GM12878 (cell line): Measurements from ENCODE around the gene AGAP3. TPM values are rescaled to one million over a fixed set of nuclear protein-coding genes. Genes with fewer than 3 reads are reported as not detected.

ENCODE experiments used
- ATAC-seq: fragments of 200-7000 bp; cut with Tn5 transposase; 3 replicates; pipeline ENCODE4 v1.9.1; 2020; ENCODE audit warnings: mild to moderate bottlenecking, moderate library complexity
- BruUV-seq: library from RNA; stranded (reverse); fragments of 400-500 nt; replicated peaks from 2 replicates; lab custom pipeline; 2021; lab: Mats Ljungman, UMichigan
- CTCF ChIA-PET: fragments of 300-600 bp; sonication (Branson Sonifier 250); formaldehyde crosslinking; extraction: SDS; loops from one replicate; lab custom pipeline; 2021; ENCODE audit warnings: inconsistent platforms; lab: Yijun Ruan, JAX
- POLR2A ChIA-PET: fragments of 350-600 bp; formaldehyde crosslinking; extraction: SDS; loops from one replicate; lab custom pipeline; 2021; ENCODE audit warnings: inconsistent platforms; lab: Charles Lee
- RAD21 ChIA-PET: fragments of 300-600 bp; sonication (Branson Sonifier 250); formaldehyde crosslinking; loops from one replicate; lab custom pipeline; 2023; ENCODE audit warnings: antibody characterized with exemption; ENCODE audit not compliant: unreplicated experiment; lab: Charles Lee
- SMC1A ChIA-PET: fragments of 300-600 bp; sonication (Branson Sonifier 250); formaldehyde crosslinking; loops from one replicate; lab custom pipeline; 2023; ENCODE audit not compliant: unreplicated experiment, uncharacterized antibody; lab: Charles Lee
- DNase-seq: peaks from one replicate; pipeline ENCODE4 v3.0.0-alpha.2; 2011; ENCODE audit warnings: low read depth, low spot score
- FAIRE-seq: peaks from 3 replicates; lab custom pipeline; 2011; peaks lifted over from hg19 to GRCh38; lab: Jason Lieb, UNC
- H2AFZ ChIP-seq: 2 replicates; pipeline ENCODE4 v1.6.0; 2011; ENCODE audit warnings: low read depth, low read length, control low read depth; ENCODE audit not compliant: control insufficient read depth
- H3K27ac ChIP-seq: 2 replicates; pipeline ENCODE4 v1.5.1; 2011; ENCODE audit warnings: control low read depth; ENCODE audit not compliant: control insufficient read depth, insufficient read depth
- H3K27me3 ChIP-seq, 2 experiments: replicated peaks in 1 of 2; 2 replicates each; pipeline versions ENCODE4 v1.6.0 to v1.6.1; 2011; ENCODE audit warnings: low read length in 1 of 2; ENCODE audit not compliant: control insufficient read depth in 2 of 2, insufficient read depth in 2 of 2
- H3K36me3 ChIP-seq, 2 experiments: 2 replicates each; pipeline ENCODE4 v1.5.1; 2011; ENCODE audit warnings: low read length in 1 of 2; ENCODE audit not compliant: control insufficient read depth in 2 of 2, insufficient read depth in 2 of 2
- H3K4me1 ChIP-seq: 2 replicates; pipeline ENCODE4 v1.6.1; 2011; ENCODE audit warnings: mild to moderate bottlenecking, low read length, moderate library complexity, mixed read lengths; ENCODE audit not compliant: control insufficient read depth, insufficient read depth
- H3K4me2 ChIP-seq: 2 replicates; pipeline ENCODE4 v1.6.0; 2011; ENCODE audit warnings: control low read depth; ENCODE audit not compliant: control insufficient read depth, insufficient read depth
- H3K4me3 ChIP-seq: fragments of 200-600 bp; sonication (generic); 2 replicates; pipeline ENCODE4 v1.5.1; 2016
- H3K79me2 ChIP-seq: 2 replicates; pipeline ENCODE4 v1.6.0; 2011; ENCODE audit warnings: low read length; ENCODE audit not compliant: control insufficient read depth, insufficient read depth
- H3K9ac ChIP-seq: 2 replicates; pipeline ENCODE4 v1.8.0; 2011; ENCODE audit warnings: low read length, control low read depth, mixed read lengths; ENCODE audit not compliant: control insufficient read depth, insufficient read depth
- H3K9me3 ChIP-seq: replicated peaks from 3 replicates; pipeline ENCODE4 v1.5.1; 2011; ENCODE audit warnings: mild to moderate bottlenecking, low read length; ENCODE audit not compliant: control insufficient read depth, insufficient read depth
- H4K20me1 ChIP-seq: 2 replicates; pipeline ENCODE4 v1.6.0; 2011; ENCODE audit not compliant: control insufficient read depth, insufficient read depth
- E2F4 ChIP-seq: IDR thresholded peaks from 2 replicates; pipeline ENCODE4 v1.6.1; 2012; ENCODE audit warnings: low read depth, low read length, improper control_type of control experiment
- IKZF1 ChIP-seq: fragments of 450-650 bp; conservative IDR thresholded peaks from 2 replicates; pipeline ENCODE4 v1.6.1; 2017; ENCODE audit warnings: antibody characterized with exemption, mild to moderate bottlenecking
- PKNOX1 ChIP-seq: fragments of 450-650 bp; IDR thresholded peaks from 2 replicates; pipeline ENCODE4 v1.6.1; 2016; ENCODE audit warnings: mild to moderate bottlenecking
- TARDBP ChIP-seq: IDR thresholded peaks from 2 replicates; pipeline ENCODE4 v1.6.1; 2016; ENCODE audit warnings: borderline replicate concordance
- ZBTB33 ChIP-seq: fragments of 450-650 bp; IDR thresholded peaks from 2 replicates; pipeline ENCODE4 v1.6.1; 2017; ENCODE audit warnings: mild to moderate bottlenecking
- ZNF592 ChIP-seq: fragments of 450-650 bp; IDR thresholded peaks from 2 replicates; pipeline ENCODE4 v1.6.1; 2017; ENCODE audit warnings: mild to moderate bottlenecking, moderate library complexity
- WGBS: methylation state at CpG from one replicate; pipeline ENCODE4 v1.1.6; 2016; ENCODE audit warnings: low lambda C conversion rate; ENCODE audit not compliant: insufficient replicate concordance, insufficient coverage; ENCODE audit errors: missing lambda C conversion rate; 5-methylcytosine and 5-hydroxymethylcytosine counted together
- in situ Hi-C: fragments of 300-500 bp; cut with MboI; formaldehyde crosslinking; loops from 9 replicates; pipeline ENCODE4 v1.14.3; 2018; ENCODE audit warnings: mixed read lengths
- intact Hi-C: fragments of 100-400 bp; cut with micrococcal nuclease; formaldehyde crosslinking; loops from one replicate; pipeline ENCODE4 v1.14.2; 2022; ENCODE audit not compliant: unreplicated experiment
- polyA plus RNA-seq, 11 experiments: library from polyadenylated mRNA; depleted of rRNA in 4 of 11; unstranded in 6 of 11; stranded (reverse) in 5 of 11; fragments of >200 nt; fragmentation: Nextera tagmentation in 4 of 11; fragmentation: Illumina TruSeq in 1 of 11; extraction: Ambion mirVana in 4 of 11; extraction: Trizol in 1 of 11; gene quantifications; 1 replicate in 1 of 11; 2 replicates in 10 of 11; pipeline versions ENCODE4 v1.2.1 to v1.2.3, GENCODE V29; 2011 to 2016; ENCODE audit warnings: inconsistent platforms in 2 of 11, missing spikeins in 2 of 11, low read depth in 1 of 11
- total RNA-seq, 4 experiments: library from RNA; depleted of rRNA in 3 of 4; stranded (reverse); fragments of >200 nt in 3 of 4; fragmentation: Illumina TruSeq in 1 of 4; extraction: Trizol in 1 of 4; gene quantifications; 2 replicates each; pipeline versions ENCODE4 v1.2.1 to v1.2.3, GENCODE V29; 2013 to 2021

Gene AGAP3
- total and polyA plus RNA-seq, 10 of the 15 experiments (the other 5 are each of a cell fraction or from before 2014, with no cell fraction given), result 1.8 to 68.1 (median 15.7) TPM

- no peak for TF ChIP-seq ZNF592
- TF ChIP-seq, all 136 proteins: peak for 0
Measured at GRCh38 chr7:151185762-151186639, 99.7 kb downstream of the AGAP3 start (continued).

GRCh38 chr7:151186640-151187408, 100.5 kb downstream of the AGAP3 start, which contains the start of gene ASB10:
Gene ASB10, minus strand, starts transcription at chr7:151187250. Its CDS starts 120 bp downstream, at chr7:151187130.
- FAIRE-seq (no peak), DNase-seq (no peak), ATAC-seq (no peak)
- intact Hi-C loops, result no loop called here
- Histone ChIP-seq H3K4me1 (peaks cover 7% of the 10 kb centered on the region), H2AFZ (no peak within 1 kb of the TSS), H3K36me3 (no peaks in the 10 kb centered on the region), H3K9me3 (no peaks in the 10 kb centered on the region), H3K9ac (no peak within 1 kb of the TSS), H4K20me1 (no peaks in the 10 kb centered on the region; the same call in 1 of the 2 replicates), H3K4me3 (no peak within 1 kb of the TSS), H3K4me2 (peak within 1 kb of the TSS; percentile 22; the same call in 1 of the 2 replicates), H3K27me3 (peaks cover 0 to 6% of the 10 kb centered on the region in 2 experiments; a peak in 1 of 4 replicates), H3K27ac (no peak within 1 kb of the TSS), H3K79me2 (no peaks in the 10 kb centered on the region)
- BruUV-seq, result no TSS peak
- ChIA-PET POLR2A (no interaction called here), SMC1A (no interaction called here), RAD21 (no interaction called here), CTCF (interaction anchor here (1.6 kb wide), 1 partner anchor 57 kb away, joined by 4 read pairs; no protein-coding TSS in a partner anchor)
- in situ Hi-C loops, result no loop called here
- 60% methylated on average over 21 of the region's 22 CpGs for WGBS
- no peak for TF ChIP-seq TARDBP
- no peak for TF ChIP-seq PKNOX1
- TF ChIP-seq E2F4, result no peak
- no peak for TF ChIP-seq ZBTB33
- no peak for TF ChIP-seq IKZF1
